CD4-positive, alpha-beta T cell treated with Interleukin-17A for 1 hour (primary cell): ENCODE results near the gene OR2T6.
"Not testable (repeated sequence)": the region's sequence is repeated elsewhere in the genome, so short reads cannot be mapped to it uniquely, and the experiment has no call there.

Experiments
- DNase-seq: peaks from one replicate; pipeline ENCODE4 v3.0.0-alpha.2; 2020

Gene OR2T6

DNA sequence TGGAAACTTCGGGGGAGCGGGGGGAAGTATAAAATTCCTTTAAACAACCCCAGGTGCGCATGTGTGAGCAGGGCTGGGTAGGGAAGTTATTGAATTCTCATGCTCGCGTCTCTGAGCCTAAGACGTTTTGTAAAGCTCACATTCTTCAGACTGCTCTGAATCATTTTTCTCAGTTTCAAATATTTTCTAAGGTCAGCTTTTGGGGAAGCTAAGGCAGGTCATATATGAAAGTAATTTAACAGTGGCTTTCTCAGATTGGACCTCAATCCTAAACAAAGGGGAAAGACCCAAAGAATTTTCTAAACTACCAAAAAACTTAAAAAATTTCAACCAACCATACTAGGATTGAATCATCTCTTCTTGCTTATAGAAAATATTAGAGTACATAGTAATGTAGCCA lies 59.4 kb downstream of the OR2T6 start:
- not testable (repeated sequence) for DNase-seq

DNA sequence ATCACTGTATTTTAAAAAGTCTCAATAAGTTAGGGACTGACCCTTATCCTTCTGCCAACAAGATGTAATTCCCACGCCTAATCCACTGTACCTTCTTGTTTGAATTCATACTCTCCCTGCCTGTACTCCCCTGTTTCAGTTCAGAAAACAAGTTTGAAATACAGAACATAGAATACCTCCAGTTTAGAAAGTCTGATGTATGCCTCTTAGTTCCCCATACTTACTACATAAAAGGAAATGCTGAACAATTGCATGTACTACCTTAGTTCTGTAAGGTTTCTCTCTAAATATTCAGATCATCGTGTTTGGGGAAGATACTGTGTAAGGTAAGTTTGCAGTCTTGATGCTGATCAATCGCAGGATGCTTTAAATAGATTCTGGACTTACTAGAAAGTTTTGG lies 60.8 kb downstream of the OR2T6 start:
- not testable (repeated sequence) for DNase-seq

- DNase-seq: not testable (repeated sequence)
These were observed 63.1 kb downstream of the OR2T6 start for GRCh38 chr1:248438668-248439067.

DNA sequence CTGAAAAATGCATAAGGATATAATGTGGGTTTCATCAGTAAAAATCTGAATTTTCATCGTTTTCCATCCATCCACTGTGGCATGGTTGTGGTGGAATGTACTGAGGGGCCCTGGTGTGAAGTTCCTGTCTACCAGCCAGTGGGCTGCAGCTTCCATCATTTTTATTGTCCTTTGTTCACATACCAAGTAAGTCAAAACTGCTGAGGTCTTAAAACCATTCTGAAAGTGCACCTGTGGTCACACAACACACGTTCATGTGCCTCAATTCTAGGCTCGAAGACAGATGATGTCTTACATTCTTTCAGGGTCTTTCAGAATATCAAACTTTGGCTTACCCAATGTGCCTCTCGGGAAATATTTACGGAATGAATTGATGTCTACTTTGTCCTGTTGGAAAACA lies 63.7 kb downstream of the OR2T6 start:
- not testable (repeated sequence) for DNase-seq
